IMR-90 (cell line): ENCODE data around the gene NIPAL1.

Experiments used
- BHLHE40 ChIP-seq: fragments of 150-350 bp; IDR thresholded peaks from 2 replicates; pipeline ENCODE4 v1.6.1; 2016; ENCODE audit warnings: mild to moderate bottlenecking, low read depth, low read length
- CHD1 ChIP-seq: IDR thresholded peaks from 2 replicates; pipeline ENCODE4 v1.6.1; 2012; ENCODE audit warnings: low read depth, low read length, improper control_type of control experiment
- CTCF ChIP-seq: conservative IDR thresholded peaks from 2 replicates; pipeline ENCODE4 v1.5.1; 2012; ENCODE audit warnings: mild to moderate bottlenecking, low read depth, low read length, improper control_type of control experiment
- MAFK ChIP-seq: IDR thresholded peaks from 2 replicates; pipeline ENCODE4 v1.6.1; 2012; ENCODE audit warnings: low read depth, low read length, improper control_type of control experiment
- MAZ ChIP-seq: IDR thresholded peaks from 2 replicates; pipeline ENCODE4 v1.6.1; 2012; ENCODE audit warnings: low read depth, mild to moderate bottlenecking, low read length, improper control_type of control experiment, moderate library complexity, borderline replicate concordance
- NFE2L2 ChIP-seq: fragments of 150-350 bp; IDR thresholded peaks from 2 replicates; pipeline ENCODE4 v1.6.1; 2016; ENCODE audit warnings: low read depth, mild to moderate bottlenecking, low read length
- POLR2A ChIP-seq: IDR thresholded peaks from 2 replicates; pipeline ENCODE4 v1.6.1; 2012; ENCODE audit warnings: mild to moderate bottlenecking, low read depth, low read length
- RCOR1 ChIP-seq: IDR thresholded peaks from 2 replicates; pipeline ENCODE4 v1.6.1; 2012; ENCODE audit warnings: mild to moderate bottlenecking, low read length, improper control_type of control experiment; ENCODE audit not compliant: insufficient replicate concordance
- RFX5 ChIP-seq: IDR thresholded peaks from 2 replicates; pipeline ENCODE4 v1.8.0; 2012; ENCODE audit warnings: low read depth, mild to moderate bottlenecking, low read length, moderate library complexity

- no peak for TF ChIP-seq CTCF
- TF ChIP-seq MAFK: no peak
- no peak for TF ChIP-seq POLR2A
- TF ChIP-seq RFX5: no peak
- TF ChIP-seq CHD1: no peak
- no peak for TF ChIP-seq MAZ
- no peak for TF ChIP-seq RCOR1
- TF ChIP-seq BHLHE40: no peak
- no peak for TF ChIP-seq NFE2L2
These were observed 25.1 kb downstream of the NIPAL1 start for GRCh38 chr4:48041535-48042137.
